Breast epithelium (tissue), 4 donors: ENCODE measurements around the gene ATL3. TPM values are rescaled to one million over a fixed set of nuclear protein-coding genes. Genes with fewer than 3 reads are reported as not detected.
"Not testable (repeated sequence)": the region's sequence is repeated elsewhere in the genome, so short reads cannot be mapped to it uniquely, and the experiment has no call there.

Source experiments
- DNase-seq, 2 donors: peaks; one replicate each; pipeline ENCODE4 v3.0.0-alpha.2; 2019; ENCODE audit warnings: low spot score in 2 of 2
- H3K27ac ChIP-seq, 2 donors: fragments of 200-600 bp; sonication (generic) in 1 of 2; one replicate each; pipeline ENCODE4 v1.5.1; 2016 to 2019; ENCODE audit warnings: mild to moderate bottlenecking in 1 of 2
- H3K27me3 ChIP-seq, 2 donors: fragments of 200-600 bp; sonication (generic) in 1 of 2; one replicate each; pipeline versions ENCODE4 v1.5.1 to v1.6.0; 2017 to 2019; ENCODE audit warnings: control low read depth in 1 of 2, mild to moderate bottlenecking in 1 of 2
- H3K36me3 ChIP-seq: fragments of 200-600 bp; one replicate; pipeline ENCODE4 v1.5.1; 2019
- H3K4me1 ChIP-seq, 2 donors: fragments of 200-600 bp; sonication (generic); one replicate each; pipeline ENCODE4 v1.5.1; 2016 to 2019; ENCODE audit warnings: control low read depth in 1 of 2
- H3K4me3 ChIP-seq, 3 donors: fragments of 200-600 bp; sonication (generic); 1 replicate in 2 of 3; 2 replicates in 1 of 3; pipeline ENCODE4 v1.5.1; 2016 to 2019; ENCODE audit warnings: mild to moderate bottlenecking in 3 of 3, moderate library complexity in 2 of 3
- H3K9me3 ChIP-seq, 2 donors: fragments of 200-600 bp; sonication (generic) in 1 of 2; one replicate each; pipeline ENCODE4 v1.5.1; 2016 to 2019; ENCODE audit warnings: control low read depth in 1 of 2
- POLR2A ChIP-seq: fragments of 450-650 bp; IDR thresholded peaks from one replicate; pipeline ENCODE4 v1.6.1; 2016; ENCODE audit warnings: antibody characterized with exemption, mild to moderate bottlenecking, moderate library complexity
- POLR2AphosphoS5 ChIP-seq, 3 donors: sonication (generic); formaldehyde crosslinking; IDR thresholded peaks; one replicate each; pipeline ENCODE4 v1.6.1; 2017; ENCODE audit warnings: antibody characterized with exemption in 3 of 3
- intact Hi-C: fragments of 100-400 bp; cut with DNase I; formaldehyde crosslinking; loops from one replicate; pipeline ENCODE4 v1.15.1; 2023; ENCODE audit warnings: low total_unique reads
- total RNA-seq, 3 donors: library from RNA; depleted of rRNA; stranded (reverse); fragments of >200 nt; gene quantifications; one replicate each; pipeline ENCODE4 v1.1.0, GENCODE V29; 2016
- TF ChIP-seq, protein P1 (sequence below), 3 donors: fragments of 450-650 bp; IDR thresholded peaks; one replicate each; pipeline ENCODE4 v1.5.1; 2016 to 2017; ENCODE audit warnings: antibody characterized with exemption in 3 of 3, mild to moderate bottlenecking in 3 of 3, moderate library complexity in 3 of 3

The ATL3 gene
- total RNA-seq, 3 donors from 2014 or later = 75.2 to 165 (median 77.3) TPM

DNA sequence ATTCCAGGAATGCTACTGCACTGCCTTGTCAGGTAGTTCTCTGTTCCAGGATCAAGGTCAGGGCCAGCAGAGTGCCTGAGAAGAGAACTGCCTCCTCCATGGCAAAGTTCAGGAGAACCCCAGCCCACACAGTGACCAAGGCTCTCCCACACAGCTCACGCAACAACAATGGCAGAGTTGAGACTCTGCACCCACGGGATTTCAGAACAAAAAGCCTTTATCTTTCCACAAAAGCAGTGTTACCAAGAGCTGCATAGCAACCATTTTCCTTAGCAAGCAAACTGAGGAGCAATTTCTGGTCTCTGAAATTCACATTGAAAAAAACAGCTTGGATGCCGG, 68.0 kb downstream of the ATL3 start:
- DNase-seq = no peak
- H3K27ac ChIP-seq = peak overlapping the region; percentile 62 to 72
- no peaks in the 10 kb centered on the region for H3K27me3 ChIP-seq
- TF ChIP-seq POLR2A (no peak), POLR2AphosphoS5 (IDR thresholded peaks at IDR 0.05) (no peak)
- TF ChIP-seq, protein P1, sequence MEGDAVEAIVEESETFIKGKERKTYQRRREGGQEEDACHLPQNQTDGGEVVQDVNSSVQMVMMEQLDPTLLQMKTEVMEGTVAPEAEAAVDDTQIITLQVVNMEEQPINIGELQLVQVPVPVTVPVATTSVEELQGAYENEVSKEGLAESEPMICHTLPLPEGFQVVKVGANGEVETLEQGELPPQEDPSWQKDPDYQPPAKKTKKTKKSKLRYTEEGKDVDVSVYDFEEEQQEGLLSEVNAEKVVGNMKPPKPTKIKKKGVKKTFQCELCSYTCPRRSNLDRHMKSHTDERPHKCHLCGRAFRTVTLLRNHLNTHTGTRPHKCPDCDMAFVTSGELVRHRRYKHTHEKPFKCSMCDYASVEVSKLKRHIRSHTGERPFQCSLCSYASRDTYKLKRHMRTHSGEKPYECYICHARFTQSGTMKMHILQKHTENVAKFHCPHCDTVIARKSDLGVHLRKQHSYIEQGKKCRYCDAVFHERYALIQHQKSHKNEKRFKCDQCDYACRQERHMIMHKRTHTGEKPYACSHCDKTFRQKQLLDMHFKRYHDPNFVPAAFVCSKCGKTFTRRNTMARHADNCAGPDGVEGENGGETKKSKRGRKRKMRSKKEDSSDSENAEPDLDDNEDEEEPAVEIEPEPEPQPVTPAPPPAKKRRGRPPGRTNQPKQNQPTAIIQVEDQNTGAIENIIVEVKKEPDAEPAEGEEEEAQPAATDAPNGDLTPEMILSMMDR (IDR thresholded peaks at IDR 0.05) = no peak
- H3K4me1 ChIP-seq = no peaks in the 10 kb centered on the region
- no peak overlapping the region for H3K4me3 ChIP-seq
- intact Hi-C loops = no loop called here
- no peaks in the 10 kb centered on the region for H3K9me3 ChIP-seq
- no peaks in the 10 kb centered on the region for H3K36me3 ChIP-seq

DNA sequence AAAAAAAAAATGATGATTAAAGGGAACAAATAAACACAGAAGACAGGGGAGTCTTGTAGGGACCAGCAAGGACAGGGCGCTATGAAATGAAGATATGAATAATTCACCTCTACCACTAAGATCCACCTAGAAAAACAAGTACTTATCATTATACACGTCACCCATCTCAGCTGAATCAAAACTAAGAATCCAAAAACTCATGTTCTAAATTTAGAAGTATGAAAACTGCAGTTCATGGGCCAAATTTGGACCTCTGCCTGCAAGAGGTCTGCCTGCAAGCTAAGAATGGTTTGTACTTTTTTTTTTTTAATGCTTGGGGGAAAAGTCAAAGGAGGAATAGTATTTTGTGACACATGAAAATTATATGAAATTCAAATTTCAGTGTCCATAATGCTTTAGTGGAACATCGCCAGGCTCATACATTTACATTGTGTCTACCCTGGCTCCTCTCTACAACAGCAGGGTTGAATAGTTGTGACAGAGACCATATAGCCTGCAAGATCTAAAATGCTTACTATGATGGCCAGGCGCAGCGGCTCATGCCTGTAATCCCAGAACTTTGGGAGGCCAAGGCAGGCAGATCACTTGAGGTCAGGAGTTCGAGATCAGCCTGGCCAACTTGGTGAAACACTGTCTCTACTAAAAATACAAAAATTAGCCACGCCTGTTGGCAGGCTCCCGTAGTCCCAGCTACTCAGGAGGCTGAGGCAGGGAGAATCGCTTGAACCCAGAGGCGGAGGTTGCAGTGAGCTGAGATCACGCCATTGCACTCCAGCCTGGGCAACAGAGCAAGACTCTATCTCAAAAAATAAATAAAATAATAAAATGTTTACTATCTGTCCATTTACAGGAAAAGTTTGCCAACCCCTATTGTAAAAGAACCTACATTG, 68.6 kb downstream of the ATL3 start:
- DNase-seq, H3K4me3 ChIP-seq, H3K36me3 ChIP-seq, intact Hi-C loops, H3K9me3 ChIP-seq, H3K27me3 ChIP-seq, H3K4me1 ChIP-seq: not testable (repeated sequence)
- peak overlapping the region; percentile 62 to 72 for H3K27ac ChIP-seq

DNA sequence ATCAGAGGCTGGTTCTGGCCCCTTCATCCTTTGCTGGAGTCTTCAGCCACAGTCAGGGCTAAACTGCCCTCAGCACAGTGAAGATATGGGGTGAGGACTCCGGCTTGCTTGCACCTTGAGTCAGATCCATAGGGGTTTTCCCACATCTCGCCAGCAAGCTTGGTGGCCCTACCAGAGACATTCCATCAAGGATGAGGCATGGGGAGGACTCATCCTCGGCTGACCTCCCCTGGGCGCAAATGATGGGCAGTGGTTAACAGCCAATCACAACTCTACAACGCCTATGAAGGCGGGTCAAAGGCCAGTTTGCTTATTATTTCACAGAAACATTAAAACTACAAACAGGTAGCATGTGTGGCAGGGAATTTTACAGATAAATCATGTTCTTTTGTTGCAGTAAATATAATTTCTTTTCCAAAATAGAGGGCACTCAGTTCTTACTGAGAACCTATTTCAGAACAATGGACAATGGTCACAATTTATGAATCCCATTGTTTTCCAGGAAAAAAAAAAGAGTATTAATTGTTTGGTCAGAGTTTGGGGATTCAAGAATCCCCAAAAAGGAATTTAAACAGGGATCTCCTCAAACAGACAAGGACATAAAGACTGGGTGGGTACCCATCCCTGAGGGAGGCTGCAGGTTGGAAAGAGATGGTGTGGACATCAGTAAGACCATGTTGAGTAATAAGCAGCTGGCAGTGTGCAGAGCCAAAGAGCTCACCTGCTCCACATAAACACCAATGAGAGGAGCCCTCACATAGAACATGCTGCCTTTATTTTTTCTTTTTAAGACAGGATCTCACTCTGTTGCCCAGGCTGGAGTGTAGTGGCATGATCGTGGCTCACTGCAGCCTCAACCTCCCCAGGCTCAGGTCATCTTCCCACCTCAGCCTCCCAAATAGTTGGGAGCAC, 71.7 kb downstream of the ATL3 start:
- H3K27ac ChIP-seq = peak overlapping the region in 1 of 2 donors; percentile 38
- DNase-seq = no peak
- no peaks in the 10 kb centered on the region for H3K27me3 ChIP-seq
- no peaks in the 10 kb centered on the region for H3K9me3 ChIP-seq
- TF ChIP-seq, protein P1 (IDR thresholded peaks at IDR 0.05) = no peak
- TF ChIP-seq POLR2AphosphoS5 (IDR thresholded peaks at IDR 0.05) = no peak
- TF ChIP-seq POLR2A = no peak
- intact Hi-C loops = no loop called here
- H3K4me1 ChIP-seq = no peaks in the 10 kb centered on the region
- no peak overlapping the region for H3K4me3 ChIP-seq
- H3K36me3 ChIP-seq = no peaks in the 10 kb centered on the region

DNA sequence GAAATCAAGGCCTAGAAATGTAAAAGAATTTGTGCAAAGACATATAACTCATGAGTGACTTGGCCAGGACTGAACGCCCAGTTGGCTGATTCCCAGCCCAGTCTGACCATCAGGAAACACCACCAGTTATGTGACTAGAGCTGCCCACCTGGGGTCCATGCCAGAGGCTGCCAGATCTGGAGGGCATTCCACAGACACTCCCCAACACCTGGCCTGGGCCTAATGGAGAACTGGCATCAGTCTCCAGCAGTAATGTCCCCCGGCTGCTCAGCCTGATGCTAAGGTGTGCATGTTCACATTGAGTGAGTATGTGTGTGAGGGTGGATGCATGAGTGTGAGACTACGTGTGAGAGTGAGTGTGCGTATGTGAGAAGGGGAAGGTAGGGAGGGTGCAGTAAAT, 72.6 kb downstream of the ATL3 start:
- H3K4me3 ChIP-seq = no peak overlapping the region
- no peaks in the 10 kb centered on the region for H3K36me3 ChIP-seq
- H3K27me3 ChIP-seq = no peaks in the 10 kb centered on the region
- no peak for DNase-seq
- H3K4me1 ChIP-seq = no peaks in the 10 kb centered on the region
- TF ChIP-seq, protein P1 (IDR thresholded peaks at IDR 0.05) = no peak
- TF ChIP-seq POLR2AphosphoS5 (IDR thresholded peaks at IDR 0.05) = no peak
- no peak for TF ChIP-seq POLR2A
- intact Hi-C loops = no loop called here
- H3K9me3 ChIP-seq = no peaks in the 10 kb centered on the region
- peak overlapping the region in 1 of 2 donors; percentile 38 for H3K27ac ChIP-seq

DNA sequence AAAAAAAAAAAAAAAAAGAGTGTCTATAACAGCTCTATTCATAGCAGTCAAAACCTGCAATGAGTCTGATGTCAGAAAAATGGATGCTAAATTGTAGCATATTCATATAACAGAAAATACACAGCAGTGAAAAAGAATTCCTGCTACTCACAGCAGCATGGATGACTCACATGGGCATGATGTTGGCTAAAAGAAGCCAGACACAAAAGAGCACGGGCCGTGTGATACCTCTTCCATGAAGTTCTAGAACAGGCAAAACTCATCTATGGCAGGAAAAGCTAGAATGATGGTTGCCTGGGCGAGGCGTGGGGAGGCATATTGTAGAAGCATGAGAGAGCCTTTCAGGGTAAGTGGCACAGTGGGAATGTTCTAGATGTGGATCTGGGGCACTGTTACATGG, 75.9 kb downstream of the ATL3 start:
- H3K36me3 ChIP-seq = no peaks in the 10 kb centered on the region
- TF ChIP-seq POLR2AphosphoS5 (IDR thresholded peaks at IDR 0.05) = no peak
- TF ChIP-seq, protein P1 (IDR thresholded peaks at IDR 0.05) = no peak
- H3K27ac ChIP-seq = no peak overlapping the region
- H3K4me3 ChIP-seq = no peak overlapping the region
- H3K4me1 ChIP-seq = no peaks in the 10 kb centered on the region
- intact Hi-C loops = no loop called here
- H3K9me3 ChIP-seq = no peaks in the 10 kb centered on the region
- H3K27me3 ChIP-seq = no peaks in the 10 kb centered on the region
- peak in 1 of 2 donors; percentile 14 for DNase-seq
